Stimulated activated CD8-positive, alpha-beta memory T cell treated with anti-CD3 and anti-CD28 coated beads, Interleukin-4, amount 100 ng/mL, for 24 hours (primary cell): Measurements from ENCODE around the gene ZXDB.
"Not testable (repeated sequence)": the region's sequence is repeated elsewhere in the genome, so short reads cannot be mapped to it uniquely, and the experiment has no call there.

ENCODE experiments used
- DNase-seq: peaks from one replicate; pipeline ENCODE4 v3.0.0-alpha.2; 2020; ENCODE audit warnings: low read depth

Gene ZXDB

GRCh38 chrX:57591284-57592159 lies at the start of gene ZXDB:
ZXDB (plus strand) TSS chrX:57592011; CDS start chrX:57592049, 38 bp downstream.
- not testable (repeated sequence) for DNase-seq

- DNase-seq = no peak
Measured at GRCh38 chrX:57565198-57565597, 26.6 kb upstream of the ZXDB start.

DNA sequence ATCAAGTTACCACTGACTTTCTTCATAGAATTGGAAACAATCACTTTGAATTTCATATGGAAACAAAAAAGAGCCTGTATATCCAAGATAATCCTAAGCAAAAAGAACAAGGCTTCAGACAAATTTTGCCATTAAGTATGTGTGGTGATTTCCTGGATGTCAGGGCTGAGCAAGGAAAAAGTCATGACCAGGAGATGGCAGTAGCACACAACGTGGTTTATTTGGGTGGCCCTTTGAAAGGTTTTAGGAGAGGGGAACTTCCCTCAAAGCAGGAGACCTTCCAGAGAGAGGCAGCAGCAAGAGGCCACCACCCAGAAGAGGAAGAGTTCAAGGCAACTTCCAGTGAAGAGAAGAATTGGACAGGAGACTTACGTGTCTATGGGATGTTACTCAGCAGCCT lies 18.1 kb upstream of the ZXDB start:
- no peak for DNase-seq

DNA sequence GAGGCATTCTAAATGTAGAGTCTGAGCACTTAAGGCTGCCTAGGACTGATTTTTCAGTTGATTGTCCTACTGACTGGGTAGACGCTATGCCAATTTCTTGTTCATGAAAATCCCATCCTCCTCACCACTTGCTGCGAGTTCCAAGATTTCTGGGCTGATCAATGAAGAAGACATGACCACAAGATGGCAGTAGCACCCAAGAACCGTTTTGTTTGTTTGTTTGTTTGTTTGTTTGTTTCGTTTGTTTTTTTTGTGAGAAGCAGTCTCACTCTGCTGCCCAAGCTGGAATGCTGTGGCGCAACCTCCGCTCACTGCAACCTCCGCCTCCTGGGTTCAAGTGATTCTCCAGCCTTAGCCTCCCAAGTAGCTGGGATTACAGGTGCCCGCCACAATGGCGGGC lies 8.9 kb upstream of the ZXDB start:
- not testable (repeated sequence) for DNase-seq

- DNase-seq = no peak
Measured at GRCh38 chrX:57583477-57583876, 8.3 kb upstream of the ZXDB start.

- DNase-seq = no peak
Measured at GRCh38 chrX:57586360-57586759, 5.5 kb upstream of the ZXDB start.

- DNase-seq = no peak
Measured at GRCh38 chrX:57587062-57587461, 4.7 kb upstream of the ZXDB start.

GRCh38 chrX:57587607-57588006 lies 4.2 kb upstream of the ZXDB start:
- DNase-seq = no peak

GRCh38 chrX:57592160-57592893 lies 516 bp downstream of the ZXDB start:
- not testable (repeated sequence) for DNase-seq

- not testable (repeated sequence) for DNase-seq
Measured at GRCh38 chrX:57592894-57593215, 1.0 kb downstream of the ZXDB start.

GRCh38 chrX:57595381-57595811 lies 3.6 kb downstream of the ZXDB start:
- no peak for DNase-seq

DNA sequence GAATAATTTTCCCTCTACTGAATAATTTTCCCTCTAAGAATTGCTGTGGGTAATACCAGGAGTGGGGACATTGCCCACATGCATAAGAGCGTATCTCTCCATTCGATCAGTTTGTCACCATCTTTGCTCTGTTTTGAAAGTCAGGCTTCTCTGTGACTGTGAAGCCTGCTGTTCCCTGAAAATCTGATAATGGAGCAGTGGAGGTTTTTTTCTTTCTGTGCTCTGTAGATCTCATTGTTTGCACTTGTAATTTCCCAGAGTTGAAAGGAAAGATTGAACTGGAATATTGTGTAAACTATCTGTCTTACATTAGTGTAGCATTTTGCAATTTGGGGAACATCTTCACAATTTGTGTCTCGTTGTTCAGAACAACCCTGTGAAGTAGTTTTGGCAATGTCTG lies 4.3 kb downstream of the ZXDB start:
- DNase-seq = no peak

DNA sequence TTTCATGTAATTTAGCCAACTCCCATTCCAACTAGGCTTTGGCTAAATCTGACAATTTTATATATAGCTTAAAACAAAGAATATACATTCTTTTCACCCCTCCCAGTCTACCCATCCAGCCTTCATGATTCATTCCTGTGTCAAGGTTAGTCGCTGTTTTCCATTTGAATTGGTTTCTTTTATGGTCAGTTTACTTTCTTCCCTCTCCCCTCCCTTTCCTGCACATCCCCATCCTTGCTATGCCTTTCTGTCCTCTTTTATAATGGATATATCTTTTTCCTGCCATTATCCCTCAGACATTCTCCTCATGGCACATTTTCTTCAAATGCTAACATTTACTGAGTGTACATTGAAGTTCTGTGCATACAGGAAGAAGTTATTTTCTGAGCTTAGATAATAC lies 4.7 kb downstream of the ZXDB start:
- no peak for DNase-seq

DNA sequence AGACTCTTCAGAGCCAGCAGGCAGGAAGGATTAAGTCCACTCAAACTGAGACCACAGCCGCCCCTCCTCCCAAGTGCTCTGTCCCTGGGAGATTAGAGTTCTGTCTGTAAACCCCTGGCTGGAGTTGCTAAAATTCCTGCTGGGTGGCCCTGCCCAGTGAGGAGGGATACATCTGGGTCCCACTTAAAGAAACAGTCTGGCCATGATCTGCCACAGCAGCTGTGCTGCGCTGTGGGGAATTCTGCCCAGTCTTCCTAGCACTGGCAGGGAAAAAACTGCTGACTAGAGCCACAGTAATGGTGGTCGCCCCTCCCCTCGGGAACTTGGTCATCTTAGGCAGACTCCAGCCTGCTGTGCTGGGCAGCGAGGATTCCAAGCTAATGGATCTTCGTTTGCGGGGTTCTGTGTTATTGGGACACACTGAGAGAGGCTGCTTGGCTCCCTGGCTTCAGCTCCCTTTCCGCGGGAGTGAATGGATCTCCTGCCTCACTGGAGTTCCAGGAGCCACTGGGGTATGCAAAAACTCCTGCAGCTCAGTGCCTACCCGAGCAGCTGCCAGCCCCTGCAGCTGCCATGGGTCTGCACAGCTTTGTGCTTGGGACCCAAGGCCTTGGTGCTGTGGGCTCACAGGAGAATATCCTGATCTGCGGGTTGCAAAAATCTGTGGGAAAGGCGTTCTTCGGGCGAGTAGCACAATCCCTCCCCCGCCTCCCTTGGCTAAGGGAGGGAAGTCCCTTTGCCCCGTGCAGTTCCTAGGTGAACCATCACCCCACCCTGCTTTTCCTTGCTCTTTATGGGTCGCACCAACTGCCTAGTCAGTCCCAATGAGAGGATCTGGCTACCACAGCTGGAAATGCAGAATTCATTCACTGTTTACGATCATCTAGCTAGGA lies 15.7 kb downstream of the ZXDB start:
- DNase-seq = no peak

DNA sequence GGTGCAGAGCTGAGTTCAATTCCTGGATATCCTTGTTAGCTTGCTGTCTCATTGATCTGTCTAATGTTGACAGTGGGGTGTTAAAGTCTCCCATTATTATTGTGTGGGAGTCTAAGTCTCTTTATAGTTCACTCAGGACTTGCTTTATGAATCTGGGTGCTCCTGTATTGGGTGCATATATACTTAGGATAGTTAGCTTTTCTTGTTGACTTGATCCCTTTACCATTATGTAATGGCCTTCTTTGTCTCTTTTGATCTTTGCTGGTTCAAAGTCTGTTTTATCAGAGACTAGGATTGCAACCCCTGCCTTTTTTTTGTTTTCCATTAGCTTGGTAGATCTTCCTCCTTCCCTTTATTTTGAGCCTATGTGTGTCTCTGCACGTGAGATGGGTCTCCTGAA lies 21.5 kb downstream of the ZXDB start:
- DNase-seq = not testable (repeated sequence)

DNA sequence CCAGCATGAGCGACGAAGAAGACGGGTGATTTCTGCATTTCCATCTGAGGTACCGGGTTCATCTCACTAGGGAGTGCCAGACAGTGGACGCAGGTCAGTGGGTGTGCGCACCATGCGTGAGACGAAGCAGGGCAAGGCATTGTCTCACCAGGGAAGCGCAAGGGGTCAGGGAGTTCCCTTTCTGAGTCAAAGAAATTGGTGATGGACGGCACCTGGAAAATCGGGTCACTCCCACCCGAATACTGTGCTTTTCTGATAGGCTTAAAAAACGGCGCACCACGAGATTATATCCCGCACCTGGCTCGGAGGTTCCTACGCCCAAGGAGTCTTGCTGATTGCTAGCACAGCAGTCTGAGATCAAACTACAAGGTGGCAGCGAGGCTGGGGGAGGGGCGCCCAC lies 37.6 kb downstream of the ZXDB start:
- not testable (repeated sequence) for DNase-seq

- no peak for DNase-seq
Measured at GRCh38 chrX:57640674-57641016, 48.8 kb downstream of the ZXDB start.

DNA sequence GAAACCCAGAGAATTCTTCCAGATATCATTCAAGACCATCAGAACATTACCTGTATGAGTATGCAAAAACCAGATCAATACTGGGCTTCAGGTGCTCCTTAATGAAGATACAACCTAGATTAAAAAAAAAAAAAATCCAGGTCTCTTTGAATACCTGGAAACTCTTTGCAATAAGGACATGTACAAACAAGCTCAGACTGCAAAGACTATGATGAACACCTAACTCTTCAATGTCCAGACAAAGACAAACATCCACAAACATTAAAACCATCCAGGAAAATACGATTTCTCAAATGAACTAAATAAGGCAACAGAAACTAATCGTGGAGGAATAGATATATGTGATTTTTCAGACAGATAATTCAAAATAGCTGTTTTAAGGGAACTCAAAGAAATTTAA lies 49.5 kb downstream of the ZXDB start:
- DNase-seq = no peak

- no peak for DNase-seq
Measured at GRCh38 chrX:57643698-57644097, 51.9 kb downstream of the ZXDB start.

DNA sequence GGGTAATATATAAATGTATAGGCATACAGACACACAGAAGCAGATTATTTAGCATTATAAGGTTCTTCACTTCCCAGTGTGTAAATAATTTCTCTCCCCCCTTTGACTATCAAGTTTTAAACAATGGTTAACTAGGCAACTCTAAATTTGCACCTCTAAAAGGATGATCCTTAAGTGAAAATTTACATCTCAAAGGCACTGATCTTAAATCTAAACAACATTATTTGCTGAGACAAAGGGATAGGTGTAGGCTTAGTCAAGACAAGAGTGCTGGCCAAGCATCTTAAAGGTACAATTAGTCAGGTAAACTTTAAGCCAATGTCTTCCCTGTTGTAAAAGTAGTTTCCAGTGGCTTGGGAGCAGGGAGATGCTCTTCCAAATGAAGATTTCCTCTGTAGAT lies 55.2 kb downstream of the ZXDB start:
- DNase-seq = no peak
